ENCODE results near the gene G3BP2.
"Not testable (repeated sequence)": the region's sequence is repeated elsewhere in the genome, so short reads cannot be mapped to it uniquely, and the experiment has no call there.

GRCh38 chr4:75667636-75668035 lies 5.6 kb downstream of the G3BP2 start:
- not testable (repeated sequence) for TF ChIP-seq CTCF, POLR2A (IDR thresholded peaks at IDR 0.05)

Measured in esophagus squamous epithelium (tissue), 4 donors.